ENCODE data around the gene EGR2.

EGR2 gene

GRCh38 chr10:62779487-62780248 lies 36.5 kb downstream of the EGR2 start:
- no peaks in the 10 kb centered on the region for H3K9me3 ChIP-seq (ENCODE audit: insufficient read depth, low read length)
- TF ChIP-seq YY1 (IDR thresholded peaks at IDR 0.05; ENCODE audit: insufficient read depth, insufficient read length) (no peak), ZNF274 (IDR thresholded peaks at IDR 0.05; ENCODE audit: low read depth, low read length) (no peak), SUZ12 (IDR thresholded peaks at IDR 0.05; ENCODE audit: extremely low read depth, insufficient read depth, insufficient read length) (no peak)

GRCh38 chr10:62778125-62778524 lies 38.0 kb downstream of the EGR2 start:
- Histone ChIP-seq H3K36me3 (ENCODE audit: insufficient read depth, insufficient read length, low read length) (no peaks in the 10 kb centered on the region), H3K9ac (ENCODE audit: insufficient read length, low read depth) (no peak overlapping the region), H3K27me3 (ENCODE audit: insufficient read depth, insufficient read length) (no peaks in the 10 kb centered on the region), H3K9me3 (ENCODE audit: insufficient read depth, low read length) (no peaks in the 10 kb centered on the region), H3K4me3 (ENCODE audit: insufficient read length, low read depth) (no peak overlapping the region), H3K4me1 (ENCODE audit: insufficient read depth, insufficient read length) (no peaks in the 10 kb centered on the region)
- no peak for TF ChIP-seq ZNF274 (IDR thresholded peaks at IDR 0.05; ENCODE audit: low read depth, low read length)
- no peak for TF ChIP-seq SUZ12 (IDR thresholded peaks at IDR 0.05; ENCODE audit: extremely low read depth, insufficient read depth, insufficient read length)
- no peak for TF ChIP-seq YY1 (IDR thresholded peaks at IDR 0.05; ENCODE audit: insufficient read depth, insufficient read length)
- DNase-seq (ENCODE audit: low read depth, low spot score), result no peak

More at GRCh38 chr10:62779487-62780248, 36.5 kb downstream of the EGR2 start:
- Histone ChIP-seq H3K27me3 (ENCODE audit: insufficient read depth, insufficient read length) (no peaks in the 10 kb centered on the region), H3K4me3 (ENCODE audit: insufficient read length, low read depth) (no peak overlapping the region), H3K4me1 (ENCODE audit: insufficient read depth, insufficient read length) (no peaks in the 10 kb centered on the region), H3K9ac (ENCODE audit: insufficient read length, low read depth) (no peak overlapping the region), H3K36me3 (ENCODE audit: insufficient read depth, insufficient read length, low read length) (no peaks in the 10 kb centered on the region)
- no peak for DNase-seq (ENCODE audit: low read depth, low spot score)

GRCh38 chr10:62772186-62772974 lies 43.8 kb downstream of the EGR2 start:
- Histone ChIP-seq H3K9ac (ENCODE audit: insufficient read length, low read depth) (no peak overlapping the region), H3K4me1 (ENCODE audit: insufficient read depth, insufficient read length) (no peaks in the 10 kb centered on the region), H3K36me3 (ENCODE audit: insufficient read depth, insufficient read length, low read length) (no peaks in the 10 kb centered on the region), H3K4me3 (ENCODE audit: insufficient read length, low read depth) (no peak overlapping the region), H3K27me3 (ENCODE audit: insufficient read depth, insufficient read length) (no peaks in the 10 kb centered on the region), H3K9me3 (ENCODE audit: insufficient read depth, low read length) (no peaks in the 10 kb centered on the region)
- no peak for TF ChIP-seq YY1 (IDR thresholded peaks at IDR 0.05; ENCODE audit: insufficient read depth, insufficient read length)
- TF ChIP-seq ZNF274 (IDR thresholded peaks at IDR 0.05; ENCODE audit: low read depth, low read length), result no peak
- TF ChIP-seq SUZ12 (IDR thresholded peaks at IDR 0.05; ENCODE audit: extremely low read depth, insufficient read depth, insufficient read length), result no peak
- DNase-seq (ENCODE audit: low read depth, low spot score), result no peak

- Histone ChIP-seq H3K4me1 (ENCODE audit: insufficient read depth, insufficient read length) (no peaks in the 10 kb centered on the region), H3K27me3 (ENCODE audit: insufficient read depth, insufficient read length) (no peaks in the 10 kb centered on the region), H3K9ac (ENCODE audit: insufficient read length, low read depth) (no peak overlapping the region), H3K36me3 (ENCODE audit: insufficient read depth, insufficient read length, low read length) (no peaks in the 10 kb centered on the region), H3K9me3 (ENCODE audit: insufficient read depth, low read length) (no peaks in the 10 kb centered on the region), H3K4me3 (ENCODE audit: insufficient read length, low read depth) (no peak overlapping the region)
- TF ChIP-seq SUZ12 (IDR thresholded peaks at IDR 0.05; ENCODE audit: extremely low read depth, insufficient read depth, insufficient read length) (no peak), ZNF274 (IDR thresholded peaks at IDR 0.05; ENCODE audit: low read depth, low read length) (no peak), YY1 (IDR thresholded peaks at IDR 0.05; ENCODE audit: insufficient read depth, insufficient read length) (no peak)
- DNase-seq (ENCODE audit: low read depth, low spot score), result no peak
Observed at GRCh38 chr10:62769574-62770242, 46.5 kb downstream of the EGR2 start.

- Histone ChIP-seq H3K4me3 (ENCODE audit: insufficient read length, low read depth) (no peak overlapping the region), H3K4me1 (ENCODE audit: insufficient read depth, insufficient read length) (no peaks in the 10 kb centered on the region), H3K9ac (ENCODE audit: insufficient read length, low read depth) (no peak overlapping the region), H3K27me3 (ENCODE audit: insufficient read depth, insufficient read length) (no peaks in the 10 kb centered on the region), H3K9me3 (ENCODE audit: insufficient read depth, low read length) (no peaks in the 10 kb centered on the region), H3K36me3 (ENCODE audit: insufficient read depth, insufficient read length, low read length) (no peaks in the 10 kb centered on the region)
- DNase-seq (ENCODE audit: low read depth, low spot score), result no peak
- TF ChIP-seq SUZ12 (IDR thresholded peaks at IDR 0.05; ENCODE audit: extremely low read depth, insufficient read depth, insufficient read length) (no peak), YY1 (IDR thresholded peaks at IDR 0.05; ENCODE audit: insufficient read depth, insufficient read length) (no peak), ZNF274 (IDR thresholded peaks at IDR 0.05; ENCODE audit: low read depth, low read length) (no peak)
Observed at GRCh38 chr10:62766386-62766785, 49.8 kb downstream of the EGR2 start.

GRCh38 chr10:62765726-62766125 lies 50.4 kb downstream of the EGR2 start:
- no peaks in the 10 kb centered on the region for H3K36me3 ChIP-seq (ENCODE audit: insufficient read depth, insufficient read length, low read length)
- no peaks in the 10 kb centered on the region for H3K27me3 ChIP-seq (ENCODE audit: insufficient read depth, insufficient read length)
- H3K4me3 ChIP-seq (ENCODE audit: insufficient read length, low read depth), result no peak overlapping the region
- no peaks in the 10 kb centered on the region for H3K9me3 ChIP-seq (ENCODE audit: insufficient read depth, low read length)
- TF ChIP-seq SUZ12 (IDR thresholded peaks at IDR 0.05; ENCODE audit: extremely low read depth, insufficient read depth, insufficient read length) (no peak), ZNF274 (IDR thresholded peaks at IDR 0.05; ENCODE audit: low read depth, low read length) (no peak), YY1 (IDR thresholded peaks at IDR 0.05; ENCODE audit: insufficient read depth, insufficient read length) (no peak)
- H3K4me1 ChIP-seq (ENCODE audit: insufficient read depth, insufficient read length), result no peaks in the 10 kb centered on the region
- H3K9ac ChIP-seq (ENCODE audit: insufficient read length, low read depth), result no peak overlapping the region
- DNase-seq (ENCODE audit: low read depth, low spot score), result no peak

- H3K27me3 ChIP-seq (ENCODE audit: insufficient read depth, insufficient read length), result no peaks in the 10 kb centered on the region
- no peak for DNase-seq (ENCODE audit: low read depth, low spot score)
- H3K36me3 ChIP-seq (ENCODE audit: insufficient read depth, insufficient read length, low read length), result no peaks in the 10 kb centered on the region
- TF ChIP-seq YY1 (IDR thresholded peaks at IDR 0.05; ENCODE audit: insufficient read depth, insufficient read length) (no peak), SUZ12 (IDR thresholded peaks at IDR 0.05; ENCODE audit: extremely low read depth, insufficient read depth, insufficient read length) (no peak), ZNF274 (IDR thresholded peaks at IDR 0.05; ENCODE audit: low read depth, low read length) (no peak)
- H3K4me3 ChIP-seq (ENCODE audit: insufficient read length, low read depth), result no peak overlapping the region
- H3K9ac ChIP-seq (ENCODE audit: insufficient read length, low read depth), result no peak overlapping the region
- no peaks in the 10 kb centered on the region for H3K4me1 ChIP-seq (ENCODE audit: insufficient read depth, insufficient read length)
- no peaks in the 10 kb centered on the region for H3K9me3 ChIP-seq (ENCODE audit: insufficient read depth, low read length)
Observed at GRCh38 chr10:62764011-62764410, 52.2 kb downstream of the EGR2 start.

All from NT2/D1 (cell line).